ENCODE data around the gene LEKR1.
"Not testable (repeated sequence)": the region's sequence is repeated elsewhere in the genome, so short reads cannot be mapped to it uniquely, and the experiment has no call there.

Gene LEKR1

DNA sequence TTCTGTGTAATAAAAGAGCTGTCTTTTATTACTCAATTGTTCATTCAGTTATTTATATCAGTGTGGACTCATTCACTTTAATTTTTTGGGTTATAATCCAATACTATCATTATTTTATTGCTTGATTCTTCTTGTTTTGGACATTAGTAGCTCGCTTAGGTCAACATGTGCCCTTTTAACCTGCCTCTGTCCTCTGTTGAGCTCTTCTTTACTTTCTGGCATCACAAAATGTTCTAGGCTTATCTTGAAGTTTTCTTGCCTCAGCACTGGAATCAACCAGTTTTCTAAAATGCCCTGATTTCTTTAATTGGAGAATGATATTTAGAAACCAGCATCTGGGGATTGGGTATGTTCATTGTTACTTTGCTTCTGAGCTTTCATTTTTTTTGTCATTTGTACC lies 82.2 kb downstream of the LEKR1 start:
- H3K27ac ChIP-seq (ENCODE audit: low read depth, low read length): no peak overlapping the region
- H3K4me1 ChIP-seq (ENCODE audit: control insufficient read depth, insufficient read depth, low read length): peaks cover 14% of the 10 kb centered on the region
- no peaks in the 10 kb centered on the region for H3K9me3 ChIP-seq (ENCODE audit: control insufficient read depth, insufficient read depth, low read length)
- H3K27me3 ChIP-seq (ENCODE audit: control insufficient read depth, insufficient read depth, low read length): no peaks in the 10 kb centered on the region
- H3K36me3 ChIP-seq (ENCODE audit: control insufficient read depth, insufficient read depth, low read length): no peaks in the 10 kb centered on the region
- no peak overlapping the region for H3K9ac ChIP-seq (ENCODE audit: low read depth, low read length)
- H3K4me3 ChIP-seq (ENCODE audit: low read depth, low read length): no peak overlapping the region

DNA sequence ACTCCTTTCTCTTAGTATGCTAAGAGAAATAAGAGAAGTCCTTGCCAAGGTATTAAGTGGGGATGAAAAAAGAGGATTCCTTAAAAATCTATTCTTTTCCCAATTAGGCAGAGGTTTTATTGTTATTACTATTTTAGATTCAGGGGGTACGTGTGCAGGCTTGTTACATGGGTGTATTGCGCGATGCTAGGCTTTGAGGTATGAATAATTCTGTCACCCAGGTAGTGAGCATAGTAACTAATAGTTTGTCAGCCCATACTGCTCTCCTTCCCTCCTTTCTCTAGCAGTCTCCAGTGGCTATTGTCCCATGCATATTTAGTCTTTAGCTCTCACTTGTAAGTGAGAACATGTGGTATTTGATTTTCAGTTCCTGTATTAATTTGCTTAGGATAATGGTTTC lies 83.9 kb downstream of the LEKR1 start:
- Histone ChIP-seq H3K4me3 (ENCODE audit: low read depth, low read length) (no peak overlapping the region), H3K27ac (ENCODE audit: low read depth, low read length) (no peak overlapping the region), H3K27me3 (ENCODE audit: control insufficient read depth, insufficient read depth, low read length) (no peaks in the 10 kb centered on the region), H3K9me3 (ENCODE audit: control insufficient read depth, insufficient read depth, low read length) (no peaks in the 10 kb centered on the region), H3K36me3 (ENCODE audit: control insufficient read depth, insufficient read depth, low read length) (no peaks in the 10 kb centered on the region), H3K9ac (ENCODE audit: low read depth, low read length) (no peak overlapping the region), H3K4me1 (ENCODE audit: control insufficient read depth, insufficient read depth, low read length) (peaks cover 14% of the 10 kb centered on the region)

DNA sequence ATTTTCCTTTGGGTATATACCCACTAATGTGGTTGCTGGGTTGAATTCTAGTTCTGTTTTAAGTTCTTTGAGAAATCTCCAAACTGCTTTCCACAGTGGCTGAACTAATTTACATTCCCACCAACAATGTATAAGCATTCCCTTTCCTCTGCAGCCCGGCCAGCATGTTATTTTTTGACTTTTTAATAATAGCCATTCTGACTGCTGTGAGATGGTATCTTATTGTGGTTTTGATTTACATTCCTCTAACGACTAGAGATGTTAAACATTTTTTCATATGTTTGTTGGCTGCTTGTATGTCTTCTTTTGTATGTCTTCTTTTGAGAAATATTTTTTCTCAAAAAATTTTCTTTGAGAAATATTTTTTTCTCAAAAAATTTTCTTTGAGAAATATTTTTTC lies 84.7 kb downstream of the LEKR1 start:
- H3K4me3 ChIP-seq (ENCODE audit: low read depth, low read length); H3K27me3 ChIP-seq (ENCODE audit: control insufficient read depth, insufficient read depth, low read length); H3K9ac ChIP-seq (ENCODE audit: low read depth, low read length); H3K36me3 ChIP-seq (ENCODE audit: control insufficient read depth, insufficient read depth, low read length); H3K9me3 ChIP-seq (ENCODE audit: control insufficient read depth, insufficient read depth, low read length); H3K27ac ChIP-seq (ENCODE audit: low read depth, low read length): not testable (repeated sequence)
- peaks cover 14% of the 10 kb centered on the region for H3K4me1 ChIP-seq (ENCODE audit: control insufficient read depth, insufficient read depth, low read length)

- H3K27me3 ChIP-seq (ENCODE audit: control insufficient read depth, insufficient read depth, low read length); H3K27ac ChIP-seq (ENCODE audit: low read depth, low read length); H3K9ac ChIP-seq (ENCODE audit: low read depth, low read length); H3K36me3 ChIP-seq (ENCODE audit: control insufficient read depth, insufficient read depth, low read length); H3K9me3 ChIP-seq (ENCODE audit: control insufficient read depth, insufficient read depth, low read length); H3K4me3 ChIP-seq (ENCODE audit: low read depth, low read length): not testable (repeated sequence)
- H3K4me1 ChIP-seq (ENCODE audit: control insufficient read depth, insufficient read depth, low read length): peaks cover 21% of the 10 kb centered on the region
Observed at GRCh38 chr3:156914300-156914699, 88.1 kb downstream of the LEKR1 start.

- Histone ChIP-seq H3K4me1 (ENCODE audit: control insufficient read depth, insufficient read depth, low read length) (peaks cover 13% of the 10 kb centered on the region), H3K9me3 (ENCODE audit: control insufficient read depth, insufficient read depth, low read length) (no peaks in the 10 kb centered on the region), H3K27me3 (ENCODE audit: control insufficient read depth, insufficient read depth, low read length) (no peaks in the 10 kb centered on the region), H3K9ac (ENCODE audit: low read depth, low read length) (no peak overlapping the region), H3K36me3 (ENCODE audit: control insufficient read depth, insufficient read depth, low read length) (no peaks in the 10 kb centered on the region), H3K27ac (ENCODE audit: low read depth, low read length) (no peak overlapping the region), H3K4me3 (ENCODE audit: low read depth, low read length) (no peak overlapping the region)
Observed at GRCh38 chr3:156915372-156915771, 89.2 kb downstream of the LEKR1 start.

- peaks cover 7% of the 10 kb centered on the region for H3K4me1 ChIP-seq (ENCODE audit: control insufficient read depth, insufficient read depth, low read length)
- no peak overlapping the region for H3K4me3 ChIP-seq (ENCODE audit: low read depth, low read length)
- peak overlapping the region; percentile 9 for H3K27ac ChIP-seq (ENCODE audit: low read depth, low read length)
- H3K36me3 ChIP-seq (ENCODE audit: control insufficient read depth, insufficient read depth, low read length): no peaks in the 10 kb centered on the region
- H3K9me3 ChIP-seq (ENCODE audit: control insufficient read depth, insufficient read depth, low read length): no peaks in the 10 kb centered on the region
- no peaks in the 10 kb centered on the region for H3K27me3 ChIP-seq (ENCODE audit: control insufficient read depth, insufficient read depth, low read length)
- H3K9ac ChIP-seq (ENCODE audit: low read depth, low read length): no peak overlapping the region
Observed at GRCh38 chr3:156918746-156919145, 92.6 kb downstream of the LEKR1 start.

GRCh38 chr3:156919818-156920217 lies 93.7 kb downstream of the LEKR1 start:
- no peaks in the 10 kb centered on the region for H3K27me3 ChIP-seq (ENCODE audit: control insufficient read depth, insufficient read depth, low read length)
- H3K4me1 ChIP-seq (ENCODE audit: control insufficient read depth, insufficient read depth, low read length): peaks cover 7% of the 10 kb centered on the region
- H3K27ac ChIP-seq (ENCODE audit: low read depth, low read length): no peak overlapping the region
- H3K4me3 ChIP-seq (ENCODE audit: low read depth, low read length): no peak overlapping the region
- H3K36me3 ChIP-seq (ENCODE audit: control insufficient read depth, insufficient read depth, low read length): no peaks in the 10 kb centered on the region
- H3K9me3 ChIP-seq (ENCODE audit: control insufficient read depth, insufficient read depth, low read length): no peaks in the 10 kb centered on the region
- H3K9ac ChIP-seq (ENCODE audit: low read depth, low read length): no peak overlapping the region

GRCh38 chr3:156920399-156920798 lies 94.2 kb downstream of the LEKR1 start:
- H3K4me3 ChIP-seq (ENCODE audit: low read depth, low read length): no peak overlapping the region
- H3K27me3 ChIP-seq (ENCODE audit: control insufficient read depth, insufficient read depth, low read length): no peaks in the 10 kb centered on the region
- H3K9me3 ChIP-seq (ENCODE audit: control insufficient read depth, insufficient read depth, low read length): no peaks in the 10 kb centered on the region
- H3K27ac ChIP-seq (ENCODE audit: low read depth, low read length): no peak overlapping the region
- no peaks in the 10 kb centered on the region for H3K36me3 ChIP-seq (ENCODE audit: control insufficient read depth, insufficient read depth, low read length)
- no peak overlapping the region for H3K9ac ChIP-seq (ENCODE audit: low read depth, low read length)
- H3K4me1 ChIP-seq (ENCODE audit: control insufficient read depth, insufficient read depth, low read length): peaks cover 7% of the 10 kb centered on the region

- Histone ChIP-seq H3K36me3 (ENCODE audit: control insufficient read depth, insufficient read depth, low read length) (no peaks in the 10 kb centered on the region), H3K9me3 (ENCODE audit: control insufficient read depth, insufficient read depth, low read length) (no peaks in the 10 kb centered on the region), H3K4me3 (ENCODE audit: low read depth, low read length) (no peak overlapping the region), H3K27me3 (ENCODE audit: control insufficient read depth, insufficient read depth, low read length) (no peaks in the 10 kb centered on the region), H3K27ac (ENCODE audit: low read depth, low read length) (no peak overlapping the region), H3K9ac (ENCODE audit: low read depth, low read length) (no peak overlapping the region), H3K4me1 (ENCODE audit: control insufficient read depth, insufficient read depth, low read length) (peaks cover 7% of the 10 kb centered on the region)
Observed at GRCh38 chr3:156923349-156923748, 97.2 kb downstream of the LEKR1 start.

DNA sequence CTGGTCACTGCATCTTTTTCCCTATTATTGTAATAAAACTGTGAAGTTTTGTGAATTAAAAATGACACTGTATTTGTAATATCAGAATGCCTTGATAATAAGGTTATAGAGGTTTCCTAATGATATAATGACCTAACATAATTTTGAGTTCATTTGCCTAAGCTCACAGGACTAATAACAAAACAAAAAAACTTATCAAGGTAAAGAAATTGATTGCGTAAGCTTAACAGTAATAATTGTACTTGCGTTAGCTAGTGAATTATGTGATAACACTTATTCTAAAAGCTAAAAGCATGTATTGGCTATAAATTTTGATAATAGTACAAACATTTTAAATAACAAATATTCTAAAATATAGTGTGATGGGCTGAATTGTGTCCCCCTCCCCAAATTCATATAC lies 112.6 kb downstream of the LEKR1 start:
- H3K9me3 ChIP-seq (ENCODE audit: control insufficient read depth, insufficient read depth, low read length): no peaks in the 10 kb centered on the region
- no peak overlapping the region for H3K4me3 ChIP-seq (ENCODE audit: low read depth, low read length)
- no peaks in the 10 kb centered on the region for H3K36me3 ChIP-seq (ENCODE audit: control insufficient read depth, insufficient read depth, low read length)
- H3K4me1 ChIP-seq (ENCODE audit: control insufficient read depth, insufficient read depth, low read length): no peaks in the 10 kb centered on the region
- no peaks in the 10 kb centered on the region for H3K27me3 ChIP-seq (ENCODE audit: control insufficient read depth, insufficient read depth, low read length)
- H3K27ac ChIP-seq (ENCODE audit: low read depth, low read length): no peak overlapping the region
- H3K9ac ChIP-seq (ENCODE audit: low read depth, low read length): no peak overlapping the region

DNA sequence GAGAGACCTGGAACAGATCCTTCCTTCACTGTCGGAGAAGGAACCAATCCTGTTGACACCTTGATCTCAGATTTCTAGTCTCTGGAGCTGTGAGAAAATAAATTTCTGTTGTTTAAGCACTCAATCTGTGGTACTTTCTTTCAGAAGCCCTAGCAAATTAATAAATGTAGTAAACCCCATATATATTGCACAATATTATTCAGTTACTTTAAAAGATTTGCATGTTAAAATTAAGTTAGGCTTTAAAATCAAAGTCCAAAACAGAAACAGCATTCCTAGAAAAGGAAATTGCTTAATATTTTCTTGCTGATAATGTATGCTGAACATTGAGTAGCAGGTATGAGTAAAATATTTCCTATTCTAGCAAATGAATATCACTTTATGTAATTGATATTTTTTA lies 113.2 kb downstream of the LEKR1 start:
- Histone ChIP-seq H3K36me3 (ENCODE audit: control insufficient read depth, insufficient read depth, low read length) (no peaks in the 10 kb centered on the region), H3K9me3 (ENCODE audit: control insufficient read depth, insufficient read depth, low read length) (no peaks in the 10 kb centered on the region), H3K27ac (ENCODE audit: low read depth, low read length) (no peak overlapping the region), H3K27me3 (ENCODE audit: control insufficient read depth, insufficient read depth, low read length) (no peaks in the 10 kb centered on the region), H3K4me1 (ENCODE audit: control insufficient read depth, insufficient read depth, low read length) (no peaks in the 10 kb centered on the region), H3K9ac (ENCODE audit: low read depth, low read length) (no peak overlapping the region), H3K4me3 (ENCODE audit: low read depth, low read length) (no peak overlapping the region)

DNA sequence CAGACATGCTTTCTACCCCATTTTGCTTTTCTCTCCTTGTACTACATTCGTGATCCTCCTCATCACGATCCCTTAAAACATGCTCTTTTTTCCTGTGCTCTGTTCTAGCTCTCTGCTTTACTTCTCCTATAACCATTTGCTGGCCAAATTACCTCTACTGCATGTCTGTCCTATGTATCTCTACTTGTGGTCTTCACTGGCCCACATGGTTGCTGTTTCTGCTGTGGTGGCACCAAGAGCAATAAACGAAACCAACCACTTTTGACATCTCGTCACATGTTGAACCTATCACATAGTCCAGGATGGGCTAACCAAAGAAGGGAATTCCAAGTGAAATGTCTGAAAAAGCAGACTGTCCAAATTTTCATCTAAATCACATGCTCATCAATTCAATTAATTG lies 115.2 kb downstream of the LEKR1 start:
- Histone ChIP-seq H3K27me3 (ENCODE audit: control insufficient read depth, insufficient read depth, low read length) (no peaks in the 10 kb centered on the region), H3K9me3 (ENCODE audit: control insufficient read depth, insufficient read depth, low read length) (no peaks in the 10 kb centered on the region), H3K4me1 (ENCODE audit: control insufficient read depth, insufficient read depth, low read length) (no peaks in the 10 kb centered on the region), H3K9ac (ENCODE audit: low read depth, low read length) (no peak overlapping the region), H3K4me3 (ENCODE audit: low read depth, low read length) (no peak overlapping the region), H3K36me3 (ENCODE audit: control insufficient read depth, insufficient read depth, low read length) (no peaks in the 10 kb centered on the region), H3K27ac (ENCODE audit: low read depth, low read length) (no peak overlapping the region)

Measured in HUES48 (cell line).